OCI-LY1 (cell line): ENCODE data around the gene DNAH12.
"Not testable (repeated sequence)": the region's sequence is repeated elsewhere in the genome, so short reads cannot be mapped to it uniquely, and the experiment has no call there.

Experiments used
- H2AFZ ChIP-seq: fragments of 200-600 bp; sonication (generic), shearing (Covaris generic); 2 replicates; pipeline ENCODE4 v1.6.0; 2014; ENCODE audit warnings: antibody characterized with exemption, mild to moderate bottlenecking, low read length
- H3F3A ChIP-seq: fragments of 200-600 bp; sonication (generic), shearing (Covaris generic); 2 replicates; pipeline ENCODE4 v1.6.0; 2014; ENCODE audit warnings: mild to moderate bottlenecking, antibody characterized with exemption, low read length, moderate library complexity; ENCODE audit not compliant: insufficient read depth
- H3K27ac ChIP-seq: fragments of 200-600 bp; sonication (generic); 2 replicates; pipeline ENCODE4 v1.5.1; 2014; ENCODE audit warnings: low read length, mixed run types, mild to moderate bottlenecking, low read depth; ENCODE audit not compliant: poor library complexity, severe bottlenecking
- H3K27me3 ChIP-seq: fragments of 200-600 bp; sonication (generic); 2 replicates; pipeline ENCODE4 v1.6.0; 2014; ENCODE audit warnings: antibody characterized with exemption, mild to moderate bottlenecking, low read length, moderate library complexity; ENCODE audit not compliant: insufficient read depth
- H3K36me3 ChIP-seq: fragments of 200-600 bp; sonication (generic); 2 replicates; pipeline ENCODE4 v1.6.1; 2014; ENCODE audit warnings: mild to moderate bottlenecking, antibody characterized with exemption, low read length, moderate library complexity, mixed read lengths; ENCODE audit not compliant: insufficient read depth
- H3K4me1 ChIP-seq: fragments of 200-600 bp; sonication (generic); 2 replicates; pipeline ENCODE4 v1.5.1; 2014; ENCODE audit warnings: mild to moderate bottlenecking, low read length, moderate library complexity; ENCODE audit not compliant: insufficient read depth, severe bottlenecking
- H3K4me2 ChIP-seq: fragments of 200-600 bp; sonication (generic), shearing (Covaris generic); 2 replicates; pipeline ENCODE4 v1.6.1; 2014; ENCODE audit warnings: low read length
- H3K4me3 ChIP-seq: fragments of 200-600 bp; sonication (generic); 2 replicates; pipeline ENCODE4 v1.5.1; 2014; ENCODE audit warnings: low read length, low read depth, mild to moderate bottlenecking, mixed read lengths; ENCODE audit not compliant: poor library complexity, severe bottlenecking
- H3K79me2 ChIP-seq: fragments of 200-600 bp; shearing (Covaris generic); 2 replicates; pipeline ENCODE4 v1.6.1; 2016; ENCODE audit warnings: mixed run types, low read length, mixed read lengths; ENCODE audit not compliant: insufficient read depth
- H3K9ac ChIP-seq: fragments of 200-600 bp; sonication (generic), shearing (Covaris generic); 2 replicates; pipeline ENCODE4 v1.6.1; 2014; ENCODE audit warnings: mild to moderate bottlenecking, low read length, mixed read lengths
- H3K9me2 ChIP-seq: fragments of 200-600 bp; sonication (generic), shearing (Covaris generic); 2 replicates; pipeline ENCODE4 v1.6.1; 2014; ENCODE audit warnings: low read depth, mild to moderate bottlenecking, low read length, mixed read lengths
- H3K9me3 ChIP-seq: fragments of 200-600 bp; shearing (Covaris generic); 2 replicates; pipeline ENCODE4 v1.6.1; 2014; ENCODE audit warnings: low read length, mixed read lengths
- H4K20me1 ChIP-seq: fragments of 200-600 bp; sonication (generic), shearing (Covaris generic); 2 replicates; pipeline ENCODE4 v1.6.0; 2016; ENCODE audit warnings: mild to moderate bottlenecking, low read length; ENCODE audit not compliant: insufficient read depth
- EZH2 ChIP-seq: fragments of 200-600 bp; sonication (generic), shearing (Covaris generic); IDR thresholded peaks from 2 replicates; pipeline ENCODE4 v1.8.0; 2017; ENCODE audit warnings: borderline replicate concordance, mixed run types, mild to moderate bottlenecking, antibody characterized with exemption, low read length, moderate library complexity, mixed read lengths
- TF ChIP-seq, protein P1 (sequence below): fragments of 200-600 bp; sonication (generic), shearing (Covaris generic); IDR thresholded peaks from 2 replicates; pipeline ENCODE4 v1.5.1; 2017; ENCODE audit warnings: mild to moderate bottlenecking, antibody characterized with exemption, low read length, moderate library complexity, mixed read lengths

The DNAH12 gene

DNA sequence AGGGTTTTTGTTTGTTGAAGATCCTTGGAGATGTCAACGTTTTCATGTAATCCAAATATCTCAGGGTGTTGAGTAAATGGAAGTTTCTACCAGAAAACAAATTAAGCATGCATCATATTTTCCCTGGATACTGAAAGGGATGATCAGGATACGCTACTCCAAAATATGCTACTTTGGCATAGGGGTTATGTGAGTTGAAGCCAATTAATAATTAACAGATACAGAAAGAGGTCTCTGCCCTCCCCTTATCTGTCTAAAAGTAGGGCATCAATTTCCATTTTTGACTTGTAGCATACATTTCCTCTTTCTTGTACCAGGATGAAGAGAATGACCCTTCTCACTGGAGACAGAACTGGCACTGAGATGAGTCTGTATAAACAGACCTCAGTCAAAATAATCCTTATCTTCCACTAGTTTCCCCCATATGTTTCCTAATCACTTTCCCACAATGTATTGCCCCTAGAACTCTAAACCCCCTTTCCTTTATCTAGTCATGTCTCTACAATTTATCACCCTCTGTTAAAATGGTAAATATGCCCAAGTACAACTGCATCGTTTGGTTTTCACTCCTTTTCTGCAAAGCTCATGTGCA lies 234.3 kb downstream of the DNAH12 start:
- Histone ChIP-seq H3K36me3 (no peaks in the 10 kb centered on the region), H2AFZ (no peak overlapping the region), H3K4me3 (no peak overlapping the region), H3K9me2 (no peaks in the 10 kb centered on the region), H3K27ac (no peak overlapping the region), H3K9ac (no peak overlapping the region), H3K9me3 (no peaks in the 10 kb centered on the region), H3K27me3 (no peaks in the 10 kb centered on the region), H3K4me1 (no peaks in the 10 kb centered on the region), H4K20me1 (no peaks in the 10 kb centered on the region), H3K4me2 (no peak overlapping the region), H3F3A (no peaks in the 10 kb centered on the region), H3K79me2 (no peaks in the 10 kb centered on the region)
- TF ChIP-seq EZH2, result no peak
- TF ChIP-seq, protein P1, sequence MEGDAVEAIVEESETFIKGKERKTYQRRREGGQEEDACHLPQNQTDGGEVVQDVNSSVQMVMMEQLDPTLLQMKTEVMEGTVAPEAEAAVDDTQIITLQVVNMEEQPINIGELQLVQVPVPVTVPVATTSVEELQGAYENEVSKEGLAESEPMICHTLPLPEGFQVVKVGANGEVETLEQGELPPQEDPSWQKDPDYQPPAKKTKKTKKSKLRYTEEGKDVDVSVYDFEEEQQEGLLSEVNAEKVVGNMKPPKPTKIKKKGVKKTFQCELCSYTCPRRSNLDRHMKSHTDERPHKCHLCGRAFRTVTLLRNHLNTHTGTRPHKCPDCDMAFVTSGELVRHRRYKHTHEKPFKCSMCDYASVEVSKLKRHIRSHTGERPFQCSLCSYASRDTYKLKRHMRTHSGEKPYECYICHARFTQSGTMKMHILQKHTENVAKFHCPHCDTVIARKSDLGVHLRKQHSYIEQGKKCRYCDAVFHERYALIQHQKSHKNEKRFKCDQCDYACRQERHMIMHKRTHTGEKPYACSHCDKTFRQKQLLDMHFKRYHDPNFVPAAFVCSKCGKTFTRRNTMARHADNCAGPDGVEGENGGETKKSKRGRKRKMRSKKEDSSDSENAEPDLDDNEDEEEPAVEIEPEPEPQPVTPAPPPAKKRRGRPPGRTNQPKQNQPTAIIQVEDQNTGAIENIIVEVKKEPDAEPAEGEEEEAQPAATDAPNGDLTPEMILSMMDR, result no peak

DNA sequence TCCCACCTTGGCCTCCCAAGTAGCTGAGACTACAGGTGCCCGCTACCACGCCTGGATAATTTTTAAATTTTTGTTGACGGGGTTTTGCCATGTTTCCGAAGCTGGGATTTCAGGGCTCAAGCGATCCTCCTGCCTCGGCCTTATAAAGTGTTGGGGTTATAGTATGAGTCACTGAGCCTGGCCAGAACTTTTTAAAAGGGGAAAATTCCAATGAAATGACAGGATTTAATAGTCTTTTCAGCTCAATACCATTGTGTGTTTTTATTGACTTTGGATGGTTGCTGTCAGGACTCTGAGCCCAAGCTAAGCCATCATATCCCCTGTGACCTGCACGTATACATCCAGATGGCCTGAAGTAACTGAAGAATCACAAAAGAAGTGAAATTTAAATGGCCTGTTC lies 240.6 kb downstream of the DNAH12 start:
- H3K36me3 ChIP-seq, H3K4me2 ChIP-seq, H3K4me1 ChIP-seq, H3K4me3 ChIP-seq, H3K9ac ChIP-seq, H2AFZ ChIP-seq, H3K9me3 ChIP-seq, H3K27ac ChIP-seq, H3K9me2 ChIP-seq, H3K79me2 ChIP-seq, H3K27me3 ChIP-seq, H4K20me1 ChIP-seq, H3F3A ChIP-seq: not testable (repeated sequence)

DNA sequence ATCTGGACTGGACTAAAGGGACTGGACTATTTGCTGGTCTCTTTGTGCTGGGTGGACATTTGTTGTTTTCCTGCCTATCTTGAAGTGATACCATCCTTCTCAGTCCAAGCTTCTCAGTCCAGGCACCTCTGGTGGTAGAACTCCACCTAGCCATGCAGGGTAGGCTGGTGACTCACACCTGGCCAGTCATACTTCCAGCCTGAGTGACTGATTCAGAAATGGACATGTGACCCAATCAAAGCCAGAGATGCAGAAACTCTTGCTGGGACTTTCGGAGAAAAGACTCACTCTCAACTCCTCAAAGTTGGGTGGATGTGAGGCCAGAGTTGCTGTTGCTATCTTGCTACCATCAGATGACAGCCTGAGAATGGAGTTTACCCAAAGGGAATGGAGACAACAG lies 246.1 kb downstream of the DNAH12 start:
- Histone ChIP-seq H3K79me2 (no peaks in the 10 kb centered on the region), H3K9ac (no peak overlapping the region), H4K20me1 (no peaks in the 10 kb centered on the region), H3K9me3 (no peaks in the 10 kb centered on the region), H3K9me2 (no peaks in the 10 kb centered on the region), H2AFZ (no peak overlapping the region), H3K4me3 (no peak overlapping the region), H3K4me2 (no peak overlapping the region), H3F3A (no peaks in the 10 kb centered on the region), H3K27ac (no peak overlapping the region), H3K27me3 (no peaks in the 10 kb centered on the region), H3K36me3 (no peaks in the 10 kb centered on the region), H3K4me1 (no peaks in the 10 kb centered on the region)
- TF ChIP-seq, protein P1, result no peak
- no peak for TF ChIP-seq EZH2

DNA sequence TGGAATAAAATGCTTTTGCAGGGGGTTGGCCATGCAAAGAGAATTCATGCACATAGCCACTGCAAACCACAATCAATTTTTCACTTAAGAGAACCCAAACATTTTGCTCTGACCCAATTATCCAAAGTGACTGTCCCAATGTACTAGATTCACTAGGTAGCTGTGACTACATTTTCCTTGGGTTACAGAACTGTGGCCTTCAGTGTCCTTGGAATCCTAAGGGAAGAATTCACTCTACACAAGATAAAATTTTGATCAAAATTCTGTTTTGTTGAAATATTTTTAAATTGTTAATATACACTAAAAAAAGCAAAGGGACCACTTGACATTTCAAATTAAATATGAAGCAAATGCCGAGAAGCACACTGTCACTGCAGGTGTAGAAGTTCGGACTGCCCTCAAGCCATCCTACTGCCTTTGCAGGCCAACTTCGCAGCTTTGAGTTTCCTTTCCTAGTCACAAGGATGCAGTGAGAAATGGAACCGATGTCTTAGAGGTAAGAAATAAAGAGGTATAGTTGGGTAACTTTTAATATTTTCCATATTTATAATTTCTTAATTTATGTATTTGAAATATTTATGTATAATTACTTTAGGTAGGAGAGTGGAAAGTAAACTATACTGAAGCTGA lies 251.1 kb downstream of the DNAH12 start:
- Histone ChIP-seq H4K20me1 (no peaks in the 10 kb centered on the region), H3K9me2 (no peaks in the 10 kb centered on the region), H3K4me3 (no peak overlapping the region), H3K4me1 (no peaks in the 10 kb centered on the region), H2AFZ (no peak overlapping the region), H3K27ac (no peak overlapping the region), H3K4me2 (no peak overlapping the region), H3K36me3 (no peaks in the 10 kb centered on the region), H3K27me3 (no peaks in the 10 kb centered on the region), H3K79me2 (no peaks in the 10 kb centered on the region), H3F3A (no peaks in the 10 kb centered on the region), H3K9ac (no peak overlapping the region), H3K9me3 (no peaks in the 10 kb centered on the region)
- TF ChIP-seq, protein P1, result no peak
- no peak for TF ChIP-seq EZH2
